ENCODE measurements around the gene POLDIP3. TPM values are rescaled to one million over a fixed set of nuclear protein-coding genes. Genes with fewer than 3 reads are reported as not detected.
"Not testable (repeated sequence)": the region's sequence is repeated elsewhere in the genome, so short reads cannot be mapped to it uniquely, and the experiment has no call there.

POLDIP3 gene
- total RNA-seq, 1 experiment from 2014 or later, result 51.3 TPM

DNA sequence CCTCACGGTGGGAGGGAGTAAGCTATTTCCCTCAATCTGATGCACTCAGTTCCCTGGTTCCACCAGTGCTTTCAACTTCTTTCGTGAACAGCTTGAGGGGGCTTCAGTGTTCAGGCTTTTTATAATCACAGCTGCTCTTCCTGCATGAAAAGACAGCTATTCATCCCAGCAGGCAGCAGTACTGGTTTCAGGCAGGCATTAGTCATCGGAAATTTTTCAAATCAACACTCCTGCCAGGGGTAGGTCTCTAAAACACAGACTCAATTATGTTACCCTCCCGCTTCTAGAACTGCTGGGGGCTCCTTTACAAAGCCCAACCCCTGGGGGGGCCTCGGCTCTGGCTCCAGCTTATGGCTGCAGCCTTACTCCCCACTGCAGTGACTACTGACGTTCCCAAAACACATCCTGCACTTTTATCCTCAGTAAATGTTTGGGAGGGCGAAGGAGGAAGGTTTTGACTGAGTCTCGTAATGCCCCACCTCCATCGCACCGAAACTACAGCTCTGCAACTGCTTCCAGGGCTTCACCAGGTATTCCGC, 5.8 kb downstream of the POLDIP3 start:
- Mint-ChIP-seq H3K27ac (ENCODE audit: low read depth, unreplicated experiment) (peak overlapping the region; percentile 16), H3K4me3 (ENCODE audit: unreplicated experiment) (no peak overlapping the region), H3K27me3 (ENCODE audit: insufficient read depth, unreplicated experiment) (no peaks in the 10 kb centered on the region), H3K9me3 (ENCODE audit: unreplicated experiment) (no peaks in the 10 kb centered on the region), H3K36me3 (ENCODE audit: insufficient read depth, unreplicated experiment) (peaks cover 58% of the 10 kb centered on the region), H3K4me1 (ENCODE audit: insufficient read depth, unreplicated experiment) (peaks cover 25% of the 10 kb centered on the region)
- TF ChIP-seq, protein P1, sequence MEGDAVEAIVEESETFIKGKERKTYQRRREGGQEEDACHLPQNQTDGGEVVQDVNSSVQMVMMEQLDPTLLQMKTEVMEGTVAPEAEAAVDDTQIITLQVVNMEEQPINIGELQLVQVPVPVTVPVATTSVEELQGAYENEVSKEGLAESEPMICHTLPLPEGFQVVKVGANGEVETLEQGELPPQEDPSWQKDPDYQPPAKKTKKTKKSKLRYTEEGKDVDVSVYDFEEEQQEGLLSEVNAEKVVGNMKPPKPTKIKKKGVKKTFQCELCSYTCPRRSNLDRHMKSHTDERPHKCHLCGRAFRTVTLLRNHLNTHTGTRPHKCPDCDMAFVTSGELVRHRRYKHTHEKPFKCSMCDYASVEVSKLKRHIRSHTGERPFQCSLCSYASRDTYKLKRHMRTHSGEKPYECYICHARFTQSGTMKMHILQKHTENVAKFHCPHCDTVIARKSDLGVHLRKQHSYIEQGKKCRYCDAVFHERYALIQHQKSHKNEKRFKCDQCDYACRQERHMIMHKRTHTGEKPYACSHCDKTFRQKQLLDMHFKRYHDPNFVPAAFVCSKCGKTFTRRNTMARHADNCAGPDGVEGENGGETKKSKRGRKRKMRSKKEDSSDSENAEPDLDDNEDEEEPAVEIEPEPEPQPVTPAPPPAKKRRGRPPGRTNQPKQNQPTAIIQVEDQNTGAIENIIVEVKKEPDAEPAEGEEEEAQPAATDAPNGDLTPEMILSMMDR (IDR thresholded peaks at IDR 0.05; ENCODE audit: unreplicated experiment), result no peak
- peak; percentile 39 for DNase-seq (ENCODE audit: unreplicated experiment)
- intact Hi-C loops (cut with micrococcal nuclease), result no loop called here
- BruUV-seq (replicated peaks), result no TSS peak
- CTCF ChIA-PET, result interaction anchor here (1.1 to 1.5 kb wide), 2 partner anchors 12 to 211 kb away, joined by 3 to 6 read pairs; no protein-coding TSS in a partner anchor
- POLR2A ChIA-PET, result interaction anchor here (1.0 to 1.6 kb wide), 3 partner anchors 12 to 41 kb away, joined by 3 to 5 read pairs (median 3); no protein-coding TSS in a partner anchor

DNA sequence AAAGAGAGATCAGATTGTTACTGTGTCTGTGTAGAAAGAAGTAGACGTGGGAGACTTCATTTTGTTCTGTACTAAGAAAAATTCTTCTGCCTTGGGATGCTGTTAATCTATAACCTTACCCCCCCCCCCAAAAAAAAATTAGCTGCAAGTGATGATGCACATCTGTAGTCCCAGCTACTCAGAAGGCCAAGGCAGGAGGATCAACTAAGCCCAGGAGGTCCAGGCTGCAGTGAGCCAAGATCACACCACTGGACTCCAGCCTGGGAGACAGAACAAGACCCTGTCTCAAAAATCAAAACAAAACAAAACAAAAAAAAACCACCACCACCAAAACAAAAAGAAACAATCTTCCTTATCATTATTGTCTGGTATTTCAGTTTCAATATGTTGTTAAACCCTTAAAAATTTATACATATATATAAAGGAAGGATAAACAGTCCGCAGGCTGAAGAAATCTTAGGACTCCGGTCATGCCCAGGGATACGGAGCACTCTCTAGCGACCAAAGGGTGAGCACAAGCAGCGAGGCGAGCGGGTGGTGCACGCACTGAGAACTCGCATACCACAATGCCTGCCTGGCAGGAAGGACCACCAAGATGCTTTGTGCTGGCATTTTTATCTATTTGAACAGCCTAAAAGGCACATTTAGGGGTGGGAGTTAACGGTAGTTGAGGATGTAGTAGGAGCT, 6.4 kb downstream of the POLDIP3 start:
- CTCF ChIA-PET, result interaction anchor here (1.1 to 1.5 kb wide), 2 partner anchors 13 to 212 kb away, joined by 3 to 6 read pairs; no protein-coding TSS in a partner anchor
- Mint-ChIP-seq H3K27me3 (ENCODE audit: insufficient read depth, unreplicated experiment) (no peaks in the 10 kb centered on the region), H3K27ac (ENCODE audit: low read depth, unreplicated experiment) (no peak overlapping the region), H3K36me3 (ENCODE audit: insufficient read depth, unreplicated experiment) (peaks cover 62% of the 10 kb centered on the region), H3K9me3 (ENCODE audit: unreplicated experiment) (no peaks in the 10 kb centered on the region), H3K4me3 (ENCODE audit: unreplicated experiment) (no peak overlapping the region), H3K4me1 (ENCODE audit: insufficient read depth, unreplicated experiment) (peaks cover 25% of the 10 kb centered on the region)
- no TSS peak for BruUV-seq (replicated peaks)
- TF ChIP-seq, protein P1 (IDR thresholded peaks at IDR 0.05; ENCODE audit: unreplicated experiment), result no peak
- POLR2A ChIA-PET, result interaction anchor here (0.6 to 1.2 kb wide), 4 partner anchors 13 to 507 kb away, joined by 3 read pairs; no protein-coding TSS in a partner anchor
- intact Hi-C loops (cut with micrococcal nuclease), result no loop called here
- no peak for DNase-seq (ENCODE audit: unreplicated experiment)

DNA sequence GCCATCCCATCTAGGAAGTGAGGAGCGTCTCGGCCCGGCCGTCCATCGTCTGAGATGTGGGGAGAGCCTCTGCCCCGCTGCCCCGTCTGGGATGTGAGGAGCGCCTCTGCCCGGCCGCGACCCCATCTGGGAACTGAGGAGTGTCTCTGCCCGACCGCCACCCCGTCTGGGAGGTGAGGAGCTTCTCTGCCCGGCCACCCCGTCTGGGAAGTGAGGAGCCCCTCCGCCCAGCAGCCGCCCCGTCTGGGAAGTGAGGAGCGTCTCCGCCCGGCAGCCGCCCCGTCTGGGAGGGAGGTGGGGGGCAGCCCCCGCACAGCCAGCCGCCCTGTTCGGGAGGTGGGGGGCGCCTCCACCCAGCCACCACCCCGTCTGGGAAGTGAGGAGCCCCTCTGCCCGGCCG, 7.0 kb downstream of the POLDIP3 start:
- H3K27ac Mint-ChIP-seq (ENCODE audit: low read depth, unreplicated experiment); BruUV-seq (replicated peaks); H3K27me3 Mint-ChIP-seq (ENCODE audit: insufficient read depth, unreplicated experiment); intact Hi-C loops (cut with micrococcal nuclease); DNase-seq (ENCODE audit: unreplicated experiment); H3K4me3 Mint-ChIP-seq (ENCODE audit: unreplicated experiment); H3K9me3 Mint-ChIP-seq (ENCODE audit: unreplicated experiment): not testable (repeated sequence)
- POLR2A ChIA-PET, result interaction anchor here (0.6 to 1.2 kb wide), 2 partner anchors 13 to 507 kb away, joined by 3 read pairs; no protein-coding TSS in a partner anchor
- Mint-ChIP-seq H3K36me3 (ENCODE audit: insufficient read depth, unreplicated experiment) (peaks cover 65% of the 10 kb centered on the region), H3K4me1 (ENCODE audit: insufficient read depth, unreplicated experiment) (peaks cover 18% of the 10 kb centered on the region)
- CTCF ChIA-PET, result interaction anchor here (1.5 kb wide), 1 partner anchor 14 kb away, joined by 6 read pairs; no protein-coding TSS in a partner anchor

DNA sequence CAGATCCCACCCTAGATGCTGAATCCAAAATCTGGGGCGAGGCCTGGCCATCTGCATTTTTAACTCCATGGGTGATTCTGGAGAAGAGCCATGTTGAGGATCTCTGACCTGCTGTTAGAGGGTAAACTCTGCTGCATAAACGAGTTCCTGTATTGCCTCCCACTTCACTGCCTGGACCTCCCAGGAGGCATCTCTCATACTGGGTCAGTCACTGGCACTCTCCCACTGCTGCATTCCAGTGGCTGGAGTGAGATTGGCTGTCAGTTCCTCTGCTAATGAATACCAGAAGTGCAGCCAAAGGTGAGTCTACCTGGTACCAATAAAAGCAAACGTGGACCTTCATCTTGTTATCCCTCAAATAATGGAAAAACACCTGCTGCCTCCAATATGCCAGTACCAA, 10.3 kb downstream of the POLDIP3 start:
- Mint-ChIP-seq H3K9me3 (ENCODE audit: unreplicated experiment) (no peaks in the 10 kb centered on the region), H3K4me3 (ENCODE audit: unreplicated experiment) (no peak overlapping the region), H3K36me3 (ENCODE audit: insufficient read depth, unreplicated experiment) (peaks cover 73% of the 10 kb centered on the region), H3K27ac (ENCODE audit: low read depth, unreplicated experiment) (no peak overlapping the region), H3K27me3 (ENCODE audit: insufficient read depth, unreplicated experiment) (no peaks in the 10 kb centered on the region), H3K4me1 (ENCODE audit: insufficient read depth, unreplicated experiment) (peaks cover 10% of the 10 kb centered on the region)
- DNase-seq (ENCODE audit: unreplicated experiment), result no peak
- TF ChIP-seq, protein P1 (IDR thresholded peaks at IDR 0.05; ENCODE audit: unreplicated experiment), result no peak
- CTCF ChIA-PET, result interaction anchor here (0.8 kb wide), 1 partner anchor 242 kb away, joined by 4 read pairs; no protein-coding TSS in a partner anchor
- no TSS peak for BruUV-seq (replicated peaks)
- intact Hi-C loops (cut with micrococcal nuclease), result no loop called here
- POLR2A ChIA-PET, result no interaction called here

All from MCF 10A (cell line).